DND-41 (cell line): ENCODE measurements around the gene ZNF860.

Experiments used
- EZH2 ChIP-seq: IDR thresholded peaks from 3 replicates; pipeline ENCODE4 v1.6.1; 2012; ENCODE audit warnings: borderline replicate concordance, low read depth, mild to moderate bottlenecking, moderate library complexity, low read length, inconsistent platforms; ENCODE audit not compliant: severe bottlenecking
- TF ChIP-seq, protein P1 (sequence below): IDR thresholded peaks from 2 replicates; pipeline ENCODE4 v1.5.1; 2012; ENCODE audit warnings: borderline replicate concordance, low read length, moderate library complexity, mild to moderate bottlenecking; ENCODE audit not compliant: poor library complexity, severe bottlenecking; ENCODE audit errors: extremely low read depth

DNA sequence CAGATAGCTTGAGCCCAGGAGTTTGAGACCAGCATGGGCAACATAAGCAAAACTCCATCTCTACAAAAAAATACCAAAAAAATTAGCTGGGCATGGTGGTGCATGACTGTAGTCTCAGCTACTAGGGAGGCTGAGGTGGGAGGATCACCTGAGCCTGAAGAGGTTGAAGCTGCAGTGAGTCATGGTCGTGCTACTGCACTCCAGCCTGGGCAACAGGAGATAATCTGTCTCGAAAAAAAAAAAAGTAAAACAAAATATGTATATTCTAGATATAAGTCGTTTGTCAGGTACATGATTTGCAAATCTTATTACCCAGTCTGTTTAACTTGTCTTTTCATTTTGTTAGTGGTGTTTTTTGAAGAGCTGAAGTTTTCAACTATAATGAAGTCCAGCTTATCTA, 40.2 kb downstream of the ZNF860 start:
- TF ChIP-seq, protein P1, sequence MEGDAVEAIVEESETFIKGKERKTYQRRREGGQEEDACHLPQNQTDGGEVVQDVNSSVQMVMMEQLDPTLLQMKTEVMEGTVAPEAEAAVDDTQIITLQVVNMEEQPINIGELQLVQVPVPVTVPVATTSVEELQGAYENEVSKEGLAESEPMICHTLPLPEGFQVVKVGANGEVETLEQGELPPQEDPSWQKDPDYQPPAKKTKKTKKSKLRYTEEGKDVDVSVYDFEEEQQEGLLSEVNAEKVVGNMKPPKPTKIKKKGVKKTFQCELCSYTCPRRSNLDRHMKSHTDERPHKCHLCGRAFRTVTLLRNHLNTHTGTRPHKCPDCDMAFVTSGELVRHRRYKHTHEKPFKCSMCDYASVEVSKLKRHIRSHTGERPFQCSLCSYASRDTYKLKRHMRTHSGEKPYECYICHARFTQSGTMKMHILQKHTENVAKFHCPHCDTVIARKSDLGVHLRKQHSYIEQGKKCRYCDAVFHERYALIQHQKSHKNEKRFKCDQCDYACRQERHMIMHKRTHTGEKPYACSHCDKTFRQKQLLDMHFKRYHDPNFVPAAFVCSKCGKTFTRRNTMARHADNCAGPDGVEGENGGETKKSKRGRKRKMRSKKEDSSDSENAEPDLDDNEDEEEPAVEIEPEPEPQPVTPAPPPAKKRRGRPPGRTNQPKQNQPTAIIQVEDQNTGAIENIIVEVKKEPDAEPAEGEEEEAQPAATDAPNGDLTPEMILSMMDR = no peak
- TF ChIP-seq EZH2 = no peak
